Brain microvascular endothelial cell (primary cell): Measurements from ENCODE around the gene PARD3.

Experiments
- DNase-seq: peaks from one replicate; pipeline ENCODE4 v3.0.0-alpha.2; 2020
- H3K27ac ChIP-seq: fragments of 250-450 bp; sonication (Bioruptor Pico); 2 replicates; pipeline ENCODE4 v1.5.1; 2020; ENCODE audit warnings: mild to moderate bottlenecking, moderate library complexity
- H3K27me3 ChIP-seq: fragments of 250-450 bp; sonication (Bioruptor Pico); replicated peaks from 2 replicates; pipeline ENCODE4 v1.5.1; 2020; ENCODE audit warnings: mild to moderate bottlenecking
- H3K36me3 ChIP-seq: fragments of 250-450 bp; sonication (Bioruptor Pico); replicated peaks from 2 replicates; pipeline ENCODE4 v1.5.1; 2020; ENCODE audit warnings: mild to moderate bottlenecking
- H3K4me3 ChIP-seq: 2 replicates; pipeline ENCODE4 v1.5.1; 2011; ENCODE audit warnings: low read depth, mild to moderate bottlenecking, control low read depth, low read length, moderate library complexity
- CTCF ChIP-seq: IDR thresholded peaks from 2 replicates; pipeline ENCODE4 v1.5.1; 2011; ENCODE audit warnings: low read depth, mild to moderate bottlenecking, moderate library complexity, low read length, control low read depth, inconsistent platforms; ENCODE audit errors: missing control alignments
- in situ Hi-C: cut with HindIII; loops from 2 replicates; pipeline ENCODE4 v1.10.0; 2017; ENCODE audit warnings: low sequenced_read_pairs, low pct_ligation_motif_present

Gene PARD3

GRCh38 chr10:34250722-34251121, 564.4 kb downstream of the PARD3 start:
- TF ChIP-seq CTCF, result no peak
- DNase-seq, result no peak
- in situ Hi-C loops, result no loop called here

GRCh38 chr10:34249634-34250033, 565.5 kb downstream of the PARD3 start:
- TF ChIP-seq CTCF, result peak; percentile 51
- Histone ChIP-seq H3K4me3 (no peak overlapping the region), H3K27me3 (no peaks in the 10 kb centered on the region), H3K36me3 (no peaks in the 10 kb centered on the region), H3K27ac (no peak overlapping the region)
- no peak for DNase-seq
- in situ Hi-C loops, result no loop called here

More at GRCh38 chr10:34250722-34251121, 564.4 kb downstream of the PARD3 start:
- Histone ChIP-seq H3K36me3 (no peaks in the 10 kb centered on the region), H3K4me3 (no peak overlapping the region), H3K27ac (no peak overlapping the region), H3K27me3 (no peaks in the 10 kb centered on the region)

GRCh38 chr10:34247560-34247959, 567.5 kb downstream of the PARD3 start:
- no peaks in the 10 kb centered on the region for H3K27me3 ChIP-seq
- in situ Hi-C loops, result no loop called here

DNA sequence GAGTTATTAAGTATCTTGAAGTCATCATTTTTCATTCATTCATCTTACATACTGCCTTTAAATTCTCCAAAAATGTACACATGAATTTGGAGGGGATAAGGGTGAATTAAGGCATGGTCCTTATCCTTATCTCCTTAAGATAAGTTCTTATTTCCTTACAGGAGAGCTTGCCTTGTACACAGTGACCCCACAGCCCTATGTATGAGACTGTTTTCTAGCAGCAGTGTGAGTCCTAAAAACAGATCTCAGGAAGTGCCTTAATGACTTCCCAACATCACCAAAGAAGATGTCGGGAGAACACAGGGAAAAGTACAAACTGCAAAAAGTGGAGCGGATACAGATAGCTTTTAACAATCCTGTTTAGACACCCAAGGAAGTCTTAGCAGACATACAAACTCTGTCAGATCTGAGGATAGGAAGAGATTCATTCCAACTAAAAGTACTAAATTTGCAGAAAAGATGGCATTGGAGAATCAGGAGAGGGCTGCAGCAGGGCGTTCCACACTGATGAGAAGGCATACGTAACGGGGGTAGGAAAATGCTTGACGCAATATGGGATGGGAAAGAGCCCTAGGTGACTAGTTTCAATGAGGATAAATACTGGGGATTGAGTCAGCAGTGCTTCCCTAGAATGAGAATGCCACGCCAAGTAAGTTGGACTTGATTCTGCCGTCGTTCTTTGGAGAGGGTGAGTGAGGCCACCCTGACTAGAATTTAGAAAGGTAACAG, 570.2 kb downstream of the PARD3 start:
- no peak for DNase-seq
- in situ Hi-C loops, result no loop called here
- no peak overlapping the region for H3K4me3 ChIP-seq
- TF ChIP-seq CTCF, result no peak
- H3K27ac ChIP-seq, result no peak overlapping the region
- no peaks in the 10 kb centered on the region for H3K36me3 ChIP-seq
- H3K27me3 ChIP-seq, result no peaks in the 10 kb centered on the region

More at GRCh38 chr10:34247560-34247959, 567.5 kb downstream of the PARD3 start:
- DNase-seq, result no peak
- Histone ChIP-seq H3K4me3 (no peak overlapping the region), H3K36me3 (no peaks in the 10 kb centered on the region), H3K27ac (no peak overlapping the region)
- no peak for TF ChIP-seq CTCF

DNA sequence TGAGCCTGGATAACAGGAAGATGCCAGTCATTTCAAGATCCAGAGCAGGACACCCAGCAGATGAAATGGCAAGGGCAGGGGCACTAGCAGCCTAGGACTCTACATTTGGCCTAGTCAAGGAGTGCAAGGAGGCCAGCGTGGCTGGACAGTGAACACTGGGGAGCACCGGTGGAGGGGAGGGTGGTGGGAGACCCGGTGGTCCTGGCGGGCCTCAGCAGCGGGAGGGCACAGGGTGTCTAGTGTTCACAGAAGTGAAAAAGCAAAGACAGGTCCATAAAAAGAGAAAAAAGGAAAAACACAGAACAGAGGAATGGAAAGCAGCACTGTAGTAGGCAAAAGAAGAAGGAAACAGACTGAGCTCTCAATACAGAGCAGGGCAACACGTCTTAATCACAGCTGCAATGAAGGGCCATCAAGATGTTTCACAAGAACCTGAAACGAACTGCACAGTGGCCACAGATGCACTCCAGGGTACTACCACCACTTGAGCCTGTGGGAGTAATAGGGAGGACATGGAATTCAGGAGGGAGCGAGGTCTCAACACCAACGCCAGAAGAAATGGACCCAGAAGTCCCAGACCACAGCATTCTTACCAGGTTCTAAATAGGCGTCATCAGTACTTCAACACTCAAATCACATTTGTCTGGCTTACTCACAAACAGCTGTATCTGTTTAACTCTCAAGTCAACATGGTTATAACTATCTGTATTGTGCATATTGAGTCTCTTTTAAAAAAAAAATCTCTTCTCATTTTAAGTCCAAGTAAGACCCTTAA, 573.7 kb downstream of the PARD3 start:
- no peak for DNase-seq
- no peaks in the 10 kb centered on the region for H3K27me3 ChIP-seq
- in situ Hi-C loops, result no loop called here
- no peak for TF ChIP-seq CTCF
- no peaks in the 10 kb centered on the region for H3K36me3 ChIP-seq
- no peak overlapping the region for H3K27ac ChIP-seq
- H3K4me3 ChIP-seq, result no peak overlapping the region
